Ectodermal cell (in vitro differentiated cells): ENCODE results near the gene CCDC187.

Experiments
- H3K27ac ChIP-seq: 2 replicates; pipeline ENCODE4 v1.7.0; 2013; ENCODE audit warnings: mild to moderate bottlenecking, low read depth, low read length; ENCODE audit not compliant: insufficient read depth, poor library complexity, severe bottlenecking
- H3K27me3 ChIP-seq: 2 replicates; pipeline ENCODE4 v1.7.0; 2013; ENCODE audit warnings: mild to moderate bottlenecking, low read length; ENCODE audit not compliant: insufficient read depth, control insufficient read depth, poor library complexity, severe bottlenecking
- H3K36me3 ChIP-seq: one replicate; pipeline ENCODE4 v1.7.0; 2013; ENCODE audit warnings: low read length; ENCODE audit not compliant: control insufficient read depth, insufficient read depth
- H3K4me1 ChIP-seq: one replicate; pipeline ENCODE4 v1.7.0; 2013; ENCODE audit warnings: low read length; ENCODE audit not compliant: control insufficient read depth, insufficient read depth
- H3K4me3 ChIP-seq: 2 replicates; pipeline ENCODE4 v1.7.0; 2013; ENCODE audit warnings: low read depth, low read length, control low read depth; ENCODE audit not compliant: insufficient read depth
- H3K9me3 ChIP-seq: 2 replicates; pipeline ENCODE4 v1.7.0; 2013; ENCODE audit warnings: mild to moderate bottlenecking, low read length, moderate library complexity; ENCODE audit not compliant: control insufficient read depth
- WGBS, 2 experiments: methylation state at CpG; one replicate each; pipeline ENCODE4 v1.1.7; 2013; ENCODE audit warnings: missing lambda C conversion rate in 2 of 2; 5-methylcytosine and 5-hydroxymethylcytosine counted together

CCDC187 gene

DNA sequence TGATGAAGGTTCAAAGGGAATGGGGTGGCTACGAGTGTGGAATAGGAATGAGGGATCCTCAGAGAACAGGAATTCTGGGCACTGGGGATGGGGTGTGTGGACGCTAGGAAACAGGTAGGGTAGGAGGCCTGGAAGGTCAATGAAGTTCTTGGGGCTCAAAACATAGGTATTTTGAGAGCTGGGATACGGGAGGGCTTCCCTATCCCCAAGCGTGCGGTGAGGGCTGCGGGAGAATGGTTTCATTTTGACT, 59.0 kb downstream of the CCDC187 start:
- Histone ChIP-seq H3K4me3 (peak overlapping the region; percentile 82), H3K4me1 (peaks cover 28% of the 10 kb centered on the region), H3K9me3 (no peaks in the 10 kb centered on the region), H3K36me3 (no peaks in the 10 kb centered on the region), H3K27me3 (no peaks in the 10 kb centered on the region), H3K27ac (no peak overlapping the region)
- 3 to 7% methylated on average over 6 of the region's 6 CpGs for WGBS, 2 experiments

- Histone ChIP-seq H3K9me3 (no peaks in the 10 kb centered on the region), H3K4me1 (peaks cover 28% of the 10 kb centered on the region), H3K36me3 (no peaks in the 10 kb centered on the region), H3K27ac (no peak overlapping the region), H3K4me3 (peak overlapping the region; percentile 82), H3K27me3 (no peaks in the 10 kb centered on the region)
- 36 to 38% methylated on average over 11 of the region's 11 CpGs for WGBS, 2 experiments
These were observed 59.5 kb downstream of the CCDC187 start for GRCh38 chr9:136244122-136244968.

GRCh38 chr9:136243631-136244030, 60.3 kb downstream of the CCDC187 start:
- Histone ChIP-seq H3K4me3 (no peak overlapping the region), H3K27me3 (no peaks in the 10 kb centered on the region), H3K9me3 (no peaks in the 10 kb centered on the region), H3K36me3 (no peaks in the 10 kb centered on the region), H3K4me1 (peaks cover 28% of the 10 kb centered on the region), H3K27ac (no peak overlapping the region)
- 68 to 76% methylated on average over 4 of the region's 4 CpGs for WGBS, 2 experiments

GRCh38 chr9:136242918-136243525, 60.9 kb downstream of the CCDC187 start:
- Histone ChIP-seq H3K4me3 (no peak overlapping the region), H3K4me1 (peaks cover 23% of the 10 kb centered on the region), H3K9me3 (no peaks in the 10 kb centered on the region), H3K27ac (no peak overlapping the region), H3K27me3 (no peaks in the 10 kb centered on the region), H3K36me3 (no peaks in the 10 kb centered on the region)
- WGBS, 2 experiments, result 70 to 77% methylated on average over 6 of the region's 6 CpGs

DNA sequence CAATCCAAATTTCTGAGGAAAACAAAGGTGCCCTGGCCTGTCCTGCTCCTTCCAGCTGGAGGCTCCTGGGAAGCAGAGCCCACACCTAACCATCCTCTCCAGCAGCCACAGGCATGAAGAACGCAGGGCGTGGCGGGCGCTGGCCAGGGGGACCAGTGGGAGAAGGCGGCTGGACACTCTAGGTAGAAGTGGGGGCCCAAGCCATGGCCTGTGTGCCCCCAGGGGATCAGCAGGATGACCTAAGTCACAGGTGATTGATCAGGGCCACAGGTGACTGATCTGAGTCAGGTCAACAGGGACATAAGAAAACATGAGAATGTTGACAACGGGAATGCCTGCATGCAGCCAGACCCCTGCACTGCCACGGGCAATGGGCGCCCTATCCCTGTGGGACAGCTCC, 61.6 kb downstream of the CCDC187 start:
- no peaks in the 10 kb centered on the region for H3K36me3 ChIP-seq
- no peaks in the 10 kb centered on the region for H3K27me3 ChIP-seq
- H3K27ac ChIP-seq, result no peak overlapping the region
- no peak overlapping the region for H3K4me3 ChIP-seq
- no peaks in the 10 kb centered on the region for H3K9me3 ChIP-seq
- peaks cover 16% of the 10 kb centered on the region for H3K4me1 ChIP-seq
- WGBS, 2 experiments, result 94 to 97% methylated on average over 8 of the region's 8 CpGs

GRCh38 chr9:136241542-136241941, 62.4 kb downstream of the CCDC187 start:
- H3K27ac ChIP-seq, result no peak overlapping the region
- H3K4me1 ChIP-seq, result peaks cover 14% of the 10 kb centered on the region
- no peak overlapping the region for H3K4me3 ChIP-seq
- H3K36me3 ChIP-seq, result no peaks in the 10 kb centered on the region
- no peaks in the 10 kb centered on the region for H3K27me3 ChIP-seq
- 96 to 98% methylated on average over 13 of the region's 13 CpGs for WGBS, 2 experiments
- H3K9me3 ChIP-seq, result no peaks in the 10 kb centered on the region

- Histone ChIP-seq H3K27ac (no peak overlapping the region), H3K4me1 (peaks cover 14% of the 10 kb centered on the region), H3K4me3 (no peak overlapping the region), H3K9me3 (no peaks in the 10 kb centered on the region), H3K27me3 (no peaks in the 10 kb centered on the region), H3K36me3 (no peaks in the 10 kb centered on the region)
- 93 to 94% methylated on average over 20 of the region's 20 CpGs for WGBS, 2 experiments
These were observed 63.0 kb downstream of the CCDC187 start for GRCh38 chr9:136240941-136241340.

- Histone ChIP-seq H3K27ac (no peak overlapping the region), H3K4me3 (no peak overlapping the region), H3K9me3 (no peaks in the 10 kb centered on the region), H3K27me3 (no peaks in the 10 kb centered on the region), H3K4me1 (peaks cover 14% of the 10 kb centered on the region), H3K36me3 (no peaks in the 10 kb centered on the region)
- WGBS, 2 experiments, result 89 to 94% methylated on average over 1 to 2 of the region's 2 CpGs
These were observed 63.9 kb downstream of the CCDC187 start for GRCh38 chr9:136239983-136240330.

- Histone ChIP-seq H3K9me3 (no peaks in the 10 kb centered on the region), H3K4me3 (no peak overlapping the region), H3K4me1 (peaks cover 12% of the 10 kb centered on the region), H3K27ac (no peak overlapping the region), H3K27me3 (no peaks in the 10 kb centered on the region), H3K36me3 (no peaks in the 10 kb centered on the region)
- WGBS, 2 experiments, result 90 to 91% methylated on average over 25 of the region's 25 CpGs
These were observed 64.5 kb downstream of the CCDC187 start for GRCh38 chr9:136239135-136239982.

DNA sequence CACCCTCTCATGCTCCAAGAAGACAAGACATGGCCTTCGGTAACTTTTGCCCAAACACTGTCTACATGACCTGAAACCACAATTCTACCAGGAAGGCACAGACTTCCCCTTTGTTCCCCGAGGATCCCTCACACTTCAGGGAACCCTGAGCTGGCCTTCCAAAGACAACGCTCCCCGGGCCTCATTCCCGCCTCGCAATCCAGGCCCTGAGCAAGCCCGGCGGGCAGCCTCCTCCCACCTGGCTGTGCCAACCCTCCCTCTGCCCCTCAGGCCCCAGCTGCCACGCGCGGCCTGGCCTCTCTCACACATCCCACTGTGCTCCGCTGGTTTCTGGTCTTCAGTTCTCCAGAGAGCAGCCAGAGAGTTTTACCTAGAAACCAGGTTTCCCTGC, 65.6 kb downstream of the CCDC187 start:
- Histone ChIP-seq H3K27ac (no peak overlapping the region), H3K4me3 (no peak overlapping the region), H3K4me1 (peaks cover 2% of the 10 kb centered on the region), H3K36me3 (no peaks in the 10 kb centered on the region), H3K9me3 (no peaks in the 10 kb centered on the region), H3K27me3 (no peaks in the 10 kb centered on the region)
- 89% methylated on average over 12 of the region's 12 CpGs for WGBS, 2 experiments
